ENCODE results near the gene TRIM46.
"Not testable (repeated sequence)": the region's sequence is repeated elsewhere in the genome, so short reads cannot be mapped to it uniquely, and the experiment has no call there.

TRIM46 gene

DNA sequence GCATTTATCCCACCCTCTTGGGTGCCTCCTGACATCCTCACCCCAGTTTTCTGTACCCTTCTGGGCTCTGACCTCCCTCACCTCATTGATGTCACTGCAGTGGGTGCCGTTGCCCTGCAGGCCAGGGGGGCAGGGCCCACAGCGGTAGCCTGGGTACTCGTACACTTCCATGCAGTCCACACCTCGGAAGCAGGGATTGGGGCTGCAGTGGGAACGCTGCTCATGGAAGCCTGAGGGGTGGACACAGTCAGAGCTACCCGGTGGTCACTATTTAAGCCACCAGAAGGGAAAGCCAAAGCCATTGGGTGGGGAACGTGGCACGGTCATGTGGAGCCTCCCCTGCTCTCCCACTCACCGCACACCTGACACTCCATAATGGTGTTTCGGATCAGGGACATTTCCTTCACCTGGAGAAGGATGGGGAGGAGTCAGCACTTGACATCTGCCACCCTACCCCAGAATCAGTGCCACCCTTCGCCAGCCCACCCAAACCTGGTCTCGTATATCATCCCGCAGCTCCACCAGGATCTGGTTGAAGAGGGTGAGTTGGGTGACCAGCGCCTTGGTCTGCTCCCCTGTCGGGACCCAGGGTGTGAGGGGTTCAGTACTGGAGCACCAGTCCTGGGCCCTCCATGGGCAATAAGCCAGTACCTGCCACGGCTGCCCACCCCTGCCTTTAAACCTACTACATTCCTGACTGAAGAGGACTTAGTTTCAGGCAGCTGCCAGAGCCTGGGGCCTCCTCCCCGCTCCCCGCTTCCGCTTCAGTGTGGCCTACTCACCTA, 29.3 kb downstream of the TRIM46 start:
- no peak for DNase-seq (ENCODE audit: low read depth in 1 of 2, low spot score in 1 of 2)

DNA sequence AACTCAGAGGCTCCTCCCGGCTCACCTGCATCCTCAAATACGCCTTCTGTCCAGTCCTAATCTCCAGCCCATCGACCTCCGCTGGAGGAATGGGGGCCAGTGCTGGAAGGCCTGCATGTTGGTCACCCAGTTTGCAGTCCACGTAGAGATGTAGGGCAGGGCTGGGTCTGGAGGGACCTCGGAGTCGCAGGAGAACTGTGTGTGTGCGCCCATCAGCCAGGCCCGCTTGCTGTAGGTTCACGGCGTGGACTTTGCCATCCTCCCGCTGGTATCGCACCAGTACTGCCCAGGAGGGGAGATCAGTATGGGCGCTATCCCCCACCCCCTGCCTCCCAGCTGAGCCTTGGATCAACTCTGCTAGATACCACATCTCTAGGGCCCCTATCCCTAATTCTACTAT, 31.4 kb downstream of the TRIM46 start:
- no peak for DNase-seq (ENCODE audit: low read depth in 1 of 2, low spot score in 1 of 2)

- DNase-seq (ENCODE audit: low read depth in 1 of 2, low spot score in 1 of 2) = no peak
These were observed 32.4 kb downstream of the TRIM46 start for GRCh38 chr1:155205969-155206593.

GRCh38 chr1:155206891-155207805, 33.5 kb downstream of the TRIM46 start:
- peak; percentile 84 to 88 for DNase-seq (ENCODE audit: low read depth in 1 of 2, low spot score in 1 of 2)

- DNase-seq (ENCODE audit: low read depth in 1 of 2, low spot score in 1 of 2) = no peak
These were observed 34.3 kb downstream of the TRIM46 start, which contains the start of gene THBS3 for GRCh38 chr1:155207806-155208540. Gene THBS3 (minus strand): TSS chr1:155207897. CDS start chr1:155207876, 21 bp downstream.

- peak; percentile 77 to 81 for DNase-seq (ENCODE audit: low read depth in 1 of 2, low spot score in 1 of 2)
These were observed 35.1 kb downstream of the TRIM46 start, which contains the start of gene MTX1 for GRCh38 chr1:155208541-155209311. Gene MTX1 (plus strand): TSS chr1:155208695. CDS start chr1:155208805, 110 bp downstream.

GRCh38 chr1:155209312-155209721, 35.7 kb downstream of the TRIM46 start:
- DNase-seq (ENCODE audit: low read depth in 1 of 2, low spot score in 1 of 2) = no peak

DNA sequence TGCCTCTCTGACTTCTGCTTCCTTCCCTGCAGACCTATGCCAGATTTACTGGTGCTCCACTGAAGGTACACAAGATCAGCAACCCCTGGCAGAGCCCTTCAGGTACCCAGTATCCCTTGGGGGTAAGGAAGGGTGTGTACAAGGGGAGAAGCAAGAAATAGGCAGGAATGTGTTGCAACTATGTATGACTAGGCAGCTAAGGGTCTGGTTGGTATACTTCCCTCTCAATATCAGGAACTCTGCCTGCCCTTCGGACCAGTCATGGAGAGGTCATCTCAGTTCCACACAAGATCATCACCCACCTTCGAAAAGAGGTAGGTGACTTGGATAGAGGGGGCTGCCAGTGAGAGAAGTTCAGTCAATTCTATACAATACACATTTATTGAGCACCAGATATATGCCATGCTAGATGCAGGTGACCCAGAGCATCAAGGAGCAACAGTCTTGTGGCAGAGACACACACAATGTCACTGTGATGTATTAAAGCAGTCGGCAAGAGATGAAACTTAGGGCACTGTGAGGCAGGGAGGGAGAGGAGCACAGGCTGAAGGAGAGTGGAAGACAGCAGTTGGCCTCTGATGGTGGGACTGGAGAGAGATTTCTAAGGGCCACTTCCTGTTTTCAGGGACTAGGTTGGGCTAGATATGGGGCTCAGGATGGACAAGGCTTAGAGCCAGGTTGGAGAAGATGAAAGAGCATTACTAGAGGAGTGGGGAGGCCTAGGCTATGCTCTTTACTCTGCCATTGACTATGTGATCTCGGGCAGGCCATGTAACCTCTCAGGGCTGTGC, 36.9 kb downstream of the TRIM46 start:
- DNase-seq (ENCODE audit: low read depth in 1 of 2, low spot score in 1 of 2) = no peak

DNA sequence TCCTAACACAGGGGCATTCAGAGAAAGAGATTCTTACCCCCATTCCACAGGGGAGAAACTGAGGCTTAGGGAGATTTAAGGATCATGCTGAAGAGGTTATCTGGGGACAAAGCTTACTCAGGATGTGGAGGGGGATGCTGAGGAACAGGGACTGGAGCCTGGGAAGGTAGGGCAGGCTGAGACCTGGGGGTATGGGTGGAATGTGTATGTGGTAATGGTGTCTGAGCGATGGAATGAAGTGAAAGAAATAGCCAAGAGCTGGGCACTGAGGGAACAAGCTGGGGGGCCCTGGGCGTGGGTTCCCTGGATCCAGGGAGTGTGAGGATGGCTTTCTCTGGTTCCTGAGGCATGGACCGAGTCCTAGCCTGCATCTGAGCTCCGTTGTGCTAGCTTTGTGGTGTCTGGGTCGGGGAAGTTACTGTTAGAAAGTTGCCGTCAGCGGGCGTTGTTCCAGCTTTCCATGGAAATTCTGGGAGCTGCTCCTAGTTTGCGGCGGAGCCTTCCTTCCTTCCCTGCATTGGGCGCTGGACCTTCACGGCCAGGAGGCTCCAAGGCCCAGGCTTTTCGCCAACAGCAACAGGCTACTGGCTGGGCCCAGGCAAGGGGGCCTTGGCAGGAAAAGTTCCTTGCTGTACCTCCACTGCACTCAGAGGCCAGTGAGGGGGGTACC, 37.9 kb downstream of the TRIM46 start:
- not testable (repeated sequence) for DNase-seq (ENCODE audit: low read depth in 1 of 2, low spot score in 1 of 2)

GRCh38 chr1:155212051-155212440, 38.4 kb downstream of the TRIM46 start:
- not testable (repeated sequence) for DNase-seq (ENCODE audit: low read depth in 1 of 2, low spot score in 1 of 2)

DNA sequence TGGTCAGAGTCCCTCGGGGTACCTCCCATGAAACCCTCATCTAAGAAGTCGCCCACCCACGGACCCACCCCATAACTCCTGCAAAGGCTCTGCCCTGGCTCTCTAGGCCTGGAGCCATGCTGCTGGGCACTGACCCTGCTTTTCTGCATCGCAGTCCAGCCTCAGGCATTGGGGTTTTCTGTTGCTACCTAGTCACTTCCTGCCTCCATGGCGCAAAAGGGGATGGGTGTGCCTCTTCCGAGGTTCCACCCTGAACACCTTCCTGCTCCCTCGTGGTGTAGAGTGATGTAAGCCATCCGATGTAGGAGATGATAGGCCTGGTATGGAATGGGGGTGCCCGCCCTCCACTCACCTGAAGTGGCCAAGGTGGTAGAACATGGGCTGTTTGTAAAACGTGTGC, 41.1 kb downstream of the TRIM46 start:
- DNase-seq (ENCODE audit: low read depth in 1 of 2, low spot score in 1 of 2) = not testable (repeated sequence)

- DNase-seq (ENCODE audit: low read depth in 1 of 2, low spot score in 1 of 2) = no peak
These were observed 45.4 kb downstream of the TRIM46 start for GRCh38 chr1:155218854-155219591.

DNA sequence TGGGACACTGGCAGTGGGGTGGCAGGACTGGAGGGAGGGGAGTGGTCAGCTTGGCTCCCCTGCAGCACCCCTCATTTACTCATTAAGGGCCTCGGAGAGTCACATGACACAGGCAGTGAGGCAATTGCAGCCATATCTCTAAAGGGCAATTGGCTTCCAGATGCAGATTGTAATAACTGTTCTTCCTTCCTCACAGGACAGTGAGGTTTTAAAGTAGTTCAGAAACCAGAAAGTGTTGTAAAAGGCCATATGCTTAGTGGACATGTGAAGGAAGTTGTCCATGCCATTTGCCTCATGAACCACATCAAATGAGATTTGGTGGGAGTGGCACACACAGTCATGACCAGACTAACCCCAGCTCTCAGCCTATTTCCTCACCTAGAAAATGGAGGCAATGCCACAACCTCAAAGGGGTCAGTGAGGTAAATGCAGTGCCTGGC, 46.0 kb downstream of the TRIM46 start:
- no peak for DNase-seq (ENCODE audit: low read depth in 1 of 2, low spot score in 1 of 2)

- not testable (repeated sequence) for DNase-seq (ENCODE audit: low read depth in 1 of 2, low spot score in 1 of 2)
These were observed 46.7 kb downstream of the TRIM46 start for GRCh38 chr1:155220211-155220965.

- no peak for DNase-seq (ENCODE audit: low read depth in 1 of 2, low spot score in 1 of 2)
These were observed 49.4 kb downstream of the TRIM46 start for GRCh38 chr1:155223047-155223446.

DNA sequence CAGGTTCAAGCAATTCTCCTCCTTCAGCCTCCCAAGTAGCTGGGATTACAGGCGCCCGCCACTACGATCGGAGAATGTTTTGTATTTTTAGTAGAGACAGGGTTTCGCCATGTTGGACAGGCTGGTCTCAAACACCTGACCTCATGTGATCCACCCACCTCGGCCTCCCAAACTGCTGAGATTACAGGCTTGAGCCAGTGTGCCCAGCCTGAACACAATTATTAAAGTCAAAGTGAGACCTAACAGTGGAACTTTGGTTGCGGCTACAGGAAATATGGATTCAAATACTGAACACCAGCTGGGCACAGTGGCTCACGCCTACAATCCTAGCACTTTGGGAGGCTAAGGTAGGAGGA, 51.7 kb downstream of the TRIM46 start:
- not testable (repeated sequence) for DNase-seq (ENCODE audit: low read depth in 1 of 2, low spot score in 1 of 2)

All from stimulated activated CD4-positive, alpha-beta T cell treated with anti-CD3 and anti-CD28 coated beads, Interleukin-15, amount 100 ng/mL, for 1 hour (primary cell).